ENCODE results near the gene GABRR1. TPM values are rescaled to one million over a fixed set of nuclear protein-coding genes. Genes with fewer than 3 reads are reported as not detected.

GABRR1 gene
- total and polyA plus RNA-seq, 2 of the 13 experiments (the other 11 are each of a cell fraction or from before 2014, with no cell fraction given) = not detected

- TF ChIP-seq ZBTB40 (IDR thresholded peaks at IDR 0.05) (no peak), ZBTB40 (CRISPR knock-in tag; IDR thresholded peaks at IDR 0.05) (peak; percentile 79; the same call in 1 of the 2 replicates), TOPORS (CRISPR knock-in tag; IDR thresholded peaks at IDR 0.05) (peak; percentile 66; the same call in 1 of the 2 replicates), TBL1XR1 (IDR thresholded peaks at IDR 0.05; ENCODE audit: borderline replicate concordance, low read length, partially characterized antibody) (no peak), ZNF510 (CRISPR knock-in tag; IDR thresholded peaks at IDR 0.05; ENCODE audit: low read depth) (peak; percentile 69; the same call in 1 of the 2 replicates), HNRNPK (IDR thresholded peaks at IDR 0.05; ENCODE audit: low read depth, low read length, poor library complexity, severe bottlenecking) (peak; percentile 44), ZNF672 (CRISPR knock-in tag; IDR thresholded peaks at IDR 0.05) (0 out of 2 replicates have a peak, but pooled peaks have one; percentile 57), ZNF34 (CRISPR knock-in tag; IDR thresholded peaks at IDR 0.05; ENCODE audit: borderline replicate concordance) (no peak), ZSCAN20 (CRISPR knock-in tag; IDR thresholded peaks at IDR 0.05; ENCODE audit: borderline replicate concordance) (peak; percentile 90; the same call in 1 of the 2 replicates), REPIN1 (CRISPR knock-in tag; IDR thresholded peaks at IDR 0.05; ENCODE audit: borderline replicate concordance, low read depth) (0 out of 2 replicates have a peak, but pooled peaks have one; percentile 56), ARID2 (CRISPR knock-in tag; IDR thresholded peaks at IDR 0.05; ENCODE audit: borderline replicate concordance) (peak; percentile 86; the same call in 1 of the 2 replicates), ZFP37 (CRISPR knock-in tag; IDR thresholded peaks at IDR 0.05; ENCODE audit: borderline replicate concordance) (no peak), ZNF546 (CRISPR knock-in tag; conservative IDR thresholded peaks at IDR 0.05) (peak; percentile 88; the same call in 1 of the 2 replicates), STAT5B (CRISPR knock-in tag; IDR thresholded peaks at IDR 0.05) (peak; percentile 69; the same call in 1 of the 2 replicates), ZNF333 (CRISPR knock-in tag; IDR thresholded peaks at IDR 0.05; ENCODE audit: borderline replicate concordance) (peak; percentile 58; the same call in 1 of the 2 replicates)
- TF ChIP-seq, protein P1, sequence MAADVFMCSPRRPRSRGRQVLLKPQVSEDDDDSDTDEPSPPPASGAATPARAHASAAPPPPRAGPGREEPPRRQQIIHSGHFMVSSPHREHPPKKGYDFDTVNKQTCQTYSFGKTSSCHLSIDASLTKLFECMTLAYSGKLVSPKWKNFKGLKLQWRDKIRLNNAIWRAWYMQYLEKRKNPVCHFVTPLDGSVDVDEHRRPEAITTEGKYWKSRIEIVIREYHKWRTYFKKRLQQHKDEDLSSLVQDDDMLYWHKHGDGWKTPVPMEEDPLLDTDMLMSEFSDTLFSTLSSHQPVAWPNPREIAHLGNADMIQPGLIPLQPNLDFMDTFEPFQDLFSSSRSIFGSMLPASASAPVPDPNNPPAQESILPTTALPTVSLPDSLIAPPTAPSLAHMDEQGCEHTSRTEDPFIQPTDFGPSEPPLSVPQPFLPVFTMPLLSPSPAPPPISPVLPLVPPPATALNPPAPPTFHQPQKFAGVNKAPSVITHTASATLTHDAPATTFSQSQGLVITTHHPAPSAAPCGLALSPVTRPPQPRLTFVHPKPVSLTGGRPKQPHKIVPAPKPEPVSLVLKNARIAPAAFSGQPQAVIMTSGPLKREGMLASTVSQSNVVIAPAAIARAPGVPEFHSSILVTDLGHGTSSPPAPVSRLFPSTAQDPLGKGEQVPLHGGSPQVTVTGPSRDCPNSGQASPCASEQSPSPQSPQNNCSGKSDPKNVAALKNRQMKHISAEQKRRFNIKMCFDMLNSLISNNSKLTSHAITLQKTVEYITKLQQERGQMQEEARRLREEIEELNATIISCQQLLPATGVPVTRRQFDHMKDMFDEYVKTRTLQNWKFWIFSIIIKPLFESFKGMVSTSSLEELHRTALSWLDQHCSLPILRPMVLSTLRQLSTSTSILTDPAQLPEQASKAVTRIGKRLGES (CRISPR knock-in tag; IDR thresholded peaks at IDR 0.05; ENCODE audit: borderline replicate concordance) = 0 out of 2 replicates have a peak, but pooled peaks have one; percentile 51
Measured at GRCh38 chr6:89145956-89146717, 71.0 kb downstream of the GABRR1 start, which contains the start of gene PM20D2 (continued).
